GM12878 (cell line): ENCODE data around the gene GAS6.

Experiments
- ATF3 ChIP-seq: IDR thresholded peaks from 2 replicates; pipeline ENCODE4 v1.6.1; 2011; ENCODE audit warnings: low read depth, mild to moderate bottlenecking, low read length, moderate library complexity, borderline replicate concordance; ENCODE audit errors: extremely low read depth
- BCL3 ChIP-seq: IDR thresholded peaks from 2 replicates; pipeline ENCODE4 v1.6.1; 2011; ENCODE audit warnings: borderline replicate concordance, low read depth, mild to moderate bottlenecking, moderate library complexity, low read length; ENCODE audit not compliant: insufficient read depth, poor library complexity, severe bottlenecking
- CTCF ChIP-seq, 3 experiments: IDR thresholded peaks in 2 of 3; conservative IDR thresholded peaks in 1 of 3; 2 replicates each; pipeline ENCODE4 v1.5.1; 2011; ENCODE audit warnings: low read depth in 3 of 3, low read length in 3 of 3, mild to moderate bottlenecking in 3 of 3, control low read depth in 2 of 3, moderate library complexity in 2 of 3, inconsistent platforms in 1 of 3, mixed read lengths in 1 of 3; ENCODE audit not compliant: control insufficient read depth in 2 of 3, insufficient read depth in 1 of 3; ENCODE audit errors: extremely low read depth in 1 of 3
- FOXM1 ChIP-seq: IDR thresholded peaks from 2 replicates; pipeline ENCODE4 v1.6.1; 2012; ENCODE audit warnings: low read depth, mild to moderate bottlenecking, inconsistent platforms, low read length, moderate library complexity
- KAT2A ChIP-seq: conservative IDR thresholded peaks from 2 replicates; pipeline ENCODE4 v1.6.1; 2011; ENCODE audit warnings: low read depth, low read length; ENCODE audit not compliant: control insufficient read depth
- PML ChIP-seq: IDR thresholded peaks from 2 replicates; pipeline ENCODE4 v1.6.1; 2012; ENCODE audit warnings: low read length, inconsistent platforms
- POLR2A ChIP-seq: IDR thresholded peaks from 2 replicates; pipeline ENCODE4 v1.6.1; 2011; ENCODE audit warnings: low read depth, mild to moderate bottlenecking, low read length
- TARDBP ChIP-seq: IDR thresholded peaks from 2 replicates; pipeline ENCODE4 v1.6.1; 2016; ENCODE audit warnings: borderline replicate concordance
- ZBTB40 ChIP-seq: fragments of 450-650 bp; IDR thresholded peaks from 2 replicates; pipeline ENCODE4 v1.6.1; 2016; ENCODE audit warnings: mild to moderate bottlenecking, moderate library complexity, borderline replicate concordance

GRCh38 chr13:113903912-113904311 is 40.0 kb upstream of the GAS6 start:
- TF ChIP-seq PML: no peak
- no peak for TF ChIP-seq ZBTB40
- TF ChIP-seq KAT2A: no peak
- TF ChIP-seq TARDBP: no peak
- TF ChIP-seq CTCF (IDR thresholded peaks at IDR 0.05 in 2 of 3, conservative IDR thresholded peaks at IDR 0.05 in 1 of 3; ENCODE audit: control insufficient read depth in 2 of 3, extremely low read depth in 1 of 3, insufficient read depth in 1 of 3, low read depth in 3 of 3, low read length in 3 of 3): no peak
- TF ChIP-seq BCL3: no peak
- TF ChIP-seq FOXM1: no peak
- TF ChIP-seq ATF3: no peak
- no peak for TF ChIP-seq POLR2A
